ENCODE measurements around the gene PEX16.
A peak's percentile ranks its signal among the peaks of the same experiment; 100 is the strongest.
"Not testable (repeated sequence)": the region's sequence is repeated elsewhere in the genome, so short reads cannot be mapped to it uniquely, and the experiment has no call there.

The PEX16 gene

DNA sequence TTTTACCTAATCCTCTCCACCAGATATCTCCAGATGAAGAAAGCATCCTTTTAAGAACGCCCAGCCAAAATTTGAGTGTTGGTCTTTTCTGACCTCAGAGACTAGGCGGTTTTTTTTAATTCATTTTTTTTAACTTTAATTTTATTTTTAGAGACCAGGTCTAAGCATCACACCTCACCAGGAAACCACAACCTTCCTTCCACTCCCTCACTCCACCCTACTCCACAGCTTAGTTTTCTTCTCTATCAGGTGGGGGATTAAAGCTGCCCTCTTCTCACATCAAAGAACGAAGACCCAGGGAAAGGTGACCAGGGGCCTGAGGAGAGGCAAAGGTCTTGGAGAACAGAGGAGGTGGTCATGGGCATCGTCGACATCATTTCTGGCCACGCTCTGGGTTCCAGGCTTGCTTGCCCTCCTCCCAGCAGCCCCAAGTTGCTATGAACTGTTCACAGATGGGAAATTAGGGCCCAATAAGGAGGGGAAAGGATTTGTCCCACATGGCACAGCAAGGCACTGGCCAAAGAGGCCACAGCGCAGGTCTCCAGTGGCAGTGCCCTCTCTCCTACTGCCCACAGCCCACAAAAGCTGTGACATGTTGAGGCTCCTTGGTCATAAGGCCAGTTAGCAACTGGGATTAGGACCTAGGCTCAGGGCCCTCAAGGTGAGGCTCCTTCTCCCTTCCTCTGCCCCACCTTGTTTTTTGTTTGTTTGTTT, 1.4 kb upstream of the PEX16 start:
- DNase-seq (ENCODE audit: low read depth in 2 of 3, low spot score in 1 of 3) = no peak

DNA sequence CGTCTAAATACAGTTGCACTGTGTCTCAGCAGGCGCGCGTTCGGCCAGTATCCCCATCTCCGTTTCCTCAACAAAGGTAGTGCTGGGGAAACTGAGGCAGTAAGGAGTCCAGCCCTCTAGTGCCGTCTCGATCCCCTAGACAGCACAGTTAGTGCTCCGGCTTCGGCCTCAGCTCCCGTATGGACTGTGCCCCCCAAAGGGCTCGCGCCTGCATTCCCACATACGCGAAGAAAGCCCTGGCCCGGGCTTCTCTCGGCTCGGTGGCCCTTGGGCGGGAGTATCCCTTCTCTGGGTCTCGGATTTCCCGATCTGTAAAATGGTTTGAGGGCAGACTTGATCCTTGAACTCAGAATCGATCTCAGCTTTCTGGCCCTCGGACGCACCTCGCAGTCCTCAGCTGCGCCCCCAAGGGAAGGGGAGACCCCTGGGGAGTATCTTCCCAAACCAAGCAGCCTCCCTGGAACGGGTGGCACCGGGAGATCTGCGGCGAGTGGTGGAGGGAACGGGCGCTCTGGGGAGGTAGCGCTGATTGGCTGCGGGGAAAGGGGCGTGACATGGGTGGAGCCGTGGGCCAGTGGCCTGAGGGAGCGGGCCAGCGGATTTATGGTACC, 759 bp upstream of the PEX16 start:
- DNase-seq (ENCODE audit: low read depth in 2 of 3, low spot score in 1 of 3) = peak; percentile 33 to 70 (median 53)

DNA sequence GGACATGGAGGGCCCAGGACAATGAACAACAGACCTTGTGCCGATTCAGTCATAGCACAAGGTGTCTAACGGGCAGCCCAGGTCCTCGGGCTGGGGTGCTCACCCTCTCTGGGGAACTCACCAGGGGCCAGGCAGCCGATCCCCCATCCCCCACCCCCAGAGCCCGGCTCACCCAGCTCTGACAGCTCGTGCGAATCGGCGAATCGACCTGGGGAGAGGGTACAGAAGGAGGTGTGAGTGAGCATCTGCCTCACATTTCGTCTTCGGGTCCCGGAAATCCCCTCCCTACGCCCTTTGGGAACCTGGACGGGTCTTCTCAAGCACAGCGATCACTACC, 423 bp downstream of the PEX16 start:
- DNase-seq (ENCODE audit: low read depth in 2 of 3, low spot score in 1 of 3) = no peak

DNA sequence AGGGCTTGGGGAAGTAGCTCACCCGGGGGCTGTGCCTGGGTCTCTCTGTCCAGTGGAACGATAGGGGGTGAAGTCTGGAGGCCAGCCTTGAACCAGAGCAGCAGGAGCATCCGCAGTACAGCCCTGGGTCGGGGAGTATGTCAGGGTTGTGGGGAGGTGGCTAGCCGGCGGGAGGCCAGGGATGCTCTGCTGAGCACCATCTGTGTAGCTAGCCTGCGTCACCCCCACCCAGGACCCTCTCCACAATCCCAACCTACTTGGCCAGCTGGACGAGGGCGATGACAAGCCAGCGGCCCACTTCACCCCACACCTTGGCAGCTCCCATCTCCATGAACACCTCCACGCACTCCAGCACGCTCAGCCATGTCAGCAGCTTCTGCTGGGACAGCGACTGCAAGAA, 2.2 kb downstream of the PEX16 start:
- no peak for DNase-seq (ENCODE audit: low read depth in 2 of 3, low spot score in 1 of 3)

DNA sequence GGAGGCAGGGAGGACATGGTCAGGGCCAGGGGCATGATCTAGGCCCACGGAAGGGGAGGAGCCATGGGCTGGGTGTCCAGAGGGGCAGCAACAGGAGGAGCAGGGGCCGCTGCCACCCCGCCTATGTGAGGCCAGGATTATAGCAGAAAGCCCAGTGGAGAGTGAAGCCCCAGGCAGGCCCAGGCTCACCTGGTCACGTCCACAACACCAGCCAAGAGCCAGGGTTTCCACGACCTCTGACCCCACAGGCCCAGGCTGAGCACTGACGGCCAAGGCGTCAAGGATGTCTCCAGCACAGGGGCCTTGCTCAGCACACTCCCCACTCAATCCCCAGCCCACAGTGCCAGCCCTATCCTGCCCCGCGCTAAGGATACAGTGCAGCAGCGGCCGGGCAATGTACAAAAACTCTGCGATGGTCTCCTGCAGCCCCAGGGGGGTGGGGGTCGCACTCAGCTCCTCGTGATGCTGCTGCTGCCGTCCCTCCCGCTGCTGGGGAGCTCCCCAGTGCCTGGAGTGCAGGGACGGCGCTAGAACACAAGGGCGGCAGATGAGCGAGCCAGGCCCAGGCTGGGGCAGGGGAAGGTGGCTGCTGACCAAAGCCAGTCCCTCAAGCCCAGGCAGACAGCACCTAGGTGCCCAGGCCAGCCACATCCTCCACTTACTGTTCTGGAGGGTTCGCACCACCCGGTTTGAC, 3.6 kb downstream of the PEX16 start:
- no peak for DNase-seq (ENCODE audit: low read depth in 2 of 3, low spot score in 1 of 3)

DNA sequence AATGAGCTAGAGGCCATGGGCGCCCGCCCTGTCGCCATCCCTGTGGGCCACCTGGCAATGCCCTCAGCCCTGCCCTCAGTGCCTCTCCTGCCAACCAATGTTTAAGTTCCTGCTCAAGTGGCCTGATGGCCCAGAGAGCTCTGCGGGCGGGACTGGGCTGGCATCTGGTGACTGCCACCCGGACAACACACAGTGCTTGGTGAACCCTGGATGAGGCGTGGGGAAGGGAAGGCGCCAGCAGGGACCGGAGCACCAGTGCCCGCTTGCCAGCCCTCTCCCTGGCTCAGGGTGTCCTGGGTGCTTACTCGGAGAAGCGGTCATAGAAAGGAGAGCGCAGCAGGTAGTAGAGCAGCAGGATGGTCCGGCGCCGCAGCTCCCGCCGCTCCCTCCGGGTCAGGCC, 4.2 kb downstream of the PEX16 start:
- no peak for DNase-seq (ENCODE audit: low read depth in 2 of 3, low spot score in 1 of 3)

DNA sequence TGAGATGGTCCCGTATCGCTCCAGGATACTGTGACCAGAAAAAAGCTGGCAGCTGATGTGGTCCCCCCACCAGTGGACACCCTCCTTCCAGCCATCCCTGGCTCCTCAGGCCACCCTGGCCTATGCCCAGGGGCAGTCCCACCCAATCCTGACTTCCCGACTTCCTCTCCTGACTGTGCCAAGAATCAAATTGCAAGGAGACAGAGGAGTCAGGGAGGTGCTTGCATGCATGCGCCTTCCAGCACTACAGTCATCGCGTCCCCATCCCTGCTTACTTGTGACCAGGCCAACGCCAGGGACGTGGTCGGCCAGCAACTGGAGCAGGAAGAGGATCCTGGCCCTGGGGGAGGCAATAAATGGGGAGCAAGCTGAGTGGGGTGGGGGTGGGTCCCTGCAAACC, 7.1 kb downstream of the PEX16 start:
- DNase-seq (ENCODE audit: low read depth in 2 of 3, low spot score in 1 of 3) = no peak

DNA sequence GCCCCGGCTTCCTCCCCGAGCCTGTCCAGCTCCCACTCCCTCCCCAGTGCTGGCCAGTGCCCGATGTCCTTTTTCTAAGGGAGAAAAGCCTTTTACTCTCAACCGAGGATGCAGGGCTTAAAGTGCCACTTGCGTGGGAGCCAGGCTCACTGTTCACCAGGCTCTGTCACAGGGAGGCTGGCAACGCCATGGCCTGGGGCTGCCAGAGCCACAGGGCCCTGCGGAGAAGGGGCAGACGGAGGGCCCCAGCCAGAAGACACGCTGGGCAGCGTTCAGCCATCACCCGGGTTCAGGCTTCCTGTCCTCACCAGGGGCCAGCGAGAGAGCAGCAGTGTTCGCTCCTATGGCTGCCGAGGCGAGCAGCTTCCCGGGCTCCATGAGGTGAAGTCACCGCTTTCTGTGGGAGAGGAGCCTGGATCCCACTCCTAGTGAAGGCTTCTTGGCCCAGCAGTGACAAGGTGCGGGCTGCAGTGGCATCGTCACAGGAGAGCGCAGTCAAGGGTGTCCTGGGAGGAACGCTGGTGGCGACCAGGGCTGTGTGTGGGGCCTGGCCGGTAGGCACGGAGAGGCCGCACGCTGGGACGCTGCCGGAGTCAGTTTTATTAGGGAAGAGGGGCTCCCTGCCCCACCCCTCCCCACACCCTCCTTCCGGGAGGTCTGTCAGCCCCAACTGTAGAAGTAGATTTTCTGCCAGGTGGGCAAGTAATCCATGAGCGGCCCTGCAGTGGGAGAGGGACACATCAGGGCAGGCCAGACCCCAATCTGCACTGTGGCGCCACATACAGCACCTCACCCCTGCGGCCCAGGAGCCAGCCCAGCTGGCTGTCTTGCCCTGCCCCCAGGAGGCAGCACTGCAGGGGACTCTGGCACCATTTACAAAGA, 7.8 kb downstream of the PEX16 start:
- DNase-seq (ENCODE audit: low read depth in 2 of 3, low spot score in 1 of 3) = no peak

DNA sequence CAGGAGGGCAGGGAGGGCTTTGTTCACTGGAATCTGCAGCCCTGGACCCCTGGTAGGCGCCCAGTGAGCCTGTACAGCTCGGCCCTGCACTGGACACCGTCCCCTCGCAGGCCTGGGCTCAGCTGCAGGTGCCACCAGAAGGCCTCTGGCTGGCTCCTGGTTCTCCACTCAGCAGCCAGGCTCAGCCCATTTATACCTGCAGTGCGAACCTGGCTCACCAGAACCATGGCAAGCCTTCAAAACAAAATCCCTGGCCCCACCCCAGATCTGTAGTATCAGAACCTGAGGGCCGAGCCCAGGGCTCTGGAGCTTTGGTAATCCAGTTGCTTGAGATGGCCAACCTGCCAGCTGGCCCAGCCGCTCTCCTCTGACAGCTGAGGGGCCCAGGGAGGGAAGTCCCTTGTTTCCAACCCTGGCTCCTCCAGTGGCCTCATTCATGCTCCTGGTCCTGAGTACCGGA, 9.7 kb downstream of the PEX16 start:
- no peak for DNase-seq (ENCODE audit: low read depth in 2 of 3, low spot score in 1 of 3)

DNA sequence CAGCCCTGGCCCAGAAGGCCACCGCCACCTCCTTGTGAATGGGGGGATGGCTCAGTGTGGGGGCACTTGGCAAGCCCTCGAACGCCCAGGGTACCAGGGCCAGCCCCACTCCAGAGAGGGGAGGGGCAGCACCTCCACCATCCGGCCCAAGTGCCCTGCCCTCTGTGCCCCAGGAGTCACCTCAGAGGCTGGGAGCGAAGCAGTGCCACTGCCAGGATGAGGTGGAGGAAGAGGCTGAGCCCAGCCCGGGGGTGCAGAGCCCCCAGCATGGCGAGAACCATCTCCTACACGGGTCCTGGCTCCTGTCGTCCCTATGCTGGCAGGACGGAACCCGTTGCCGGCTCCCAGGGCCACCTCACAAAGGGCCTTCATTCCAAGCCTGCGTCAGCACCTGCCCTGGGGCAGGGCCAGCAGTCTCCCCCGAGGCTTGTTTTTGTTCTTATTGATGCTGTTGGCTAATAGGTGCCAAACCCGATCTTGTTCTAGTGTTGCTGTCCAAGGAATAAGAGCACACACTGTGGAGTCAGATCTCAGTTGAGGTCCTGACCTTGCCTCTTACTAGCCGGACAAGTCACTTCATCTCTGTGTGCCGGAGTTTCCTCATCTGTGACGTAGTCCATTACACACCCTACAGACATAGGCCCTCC, 10.6 kb downstream of the PEX16 start, which contains the start of gene FREY1:
Gene FREY1, minus strand, starts transcription at position 307 of the 647 bp plus-strand sequence. Its CDS starts 26 bp downstream, at position 281.
- DNase-seq (ENCODE audit: low read depth in 2 of 3, low spot score in 1 of 3) = no peak

DNA sequence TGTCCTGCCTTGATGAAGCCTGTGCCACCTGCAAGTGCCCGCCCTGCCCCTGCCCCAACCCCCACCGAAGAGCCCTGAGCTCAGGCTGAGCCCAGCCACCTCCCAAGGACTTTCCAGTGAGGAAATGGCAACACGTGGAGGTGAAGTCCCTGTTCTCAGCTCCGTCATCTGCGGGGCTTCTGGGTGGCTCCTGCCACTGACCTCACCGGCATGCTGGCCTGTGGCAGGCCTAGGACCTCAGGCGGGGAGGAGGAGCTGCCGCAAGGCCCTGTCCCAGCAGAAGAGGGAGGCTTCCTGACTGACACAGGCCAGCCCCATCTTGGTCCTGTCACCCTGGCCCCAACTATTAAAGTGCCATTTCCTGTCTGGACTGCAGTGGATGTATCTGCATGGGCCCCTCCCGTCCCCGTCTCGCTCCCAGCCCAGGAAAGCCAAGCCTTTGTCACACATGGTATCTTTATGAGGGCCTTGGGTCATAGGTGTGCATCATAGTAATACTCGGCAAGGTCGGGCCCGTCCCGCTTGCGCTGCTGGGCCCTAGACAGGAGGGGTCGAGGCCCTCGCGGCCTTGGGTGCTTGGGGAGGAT, 11.5 kb downstream of the PEX16 start:
- no peak for DNase-seq (ENCODE audit: low read depth in 2 of 3, low spot score in 1 of 3)

DNA sequence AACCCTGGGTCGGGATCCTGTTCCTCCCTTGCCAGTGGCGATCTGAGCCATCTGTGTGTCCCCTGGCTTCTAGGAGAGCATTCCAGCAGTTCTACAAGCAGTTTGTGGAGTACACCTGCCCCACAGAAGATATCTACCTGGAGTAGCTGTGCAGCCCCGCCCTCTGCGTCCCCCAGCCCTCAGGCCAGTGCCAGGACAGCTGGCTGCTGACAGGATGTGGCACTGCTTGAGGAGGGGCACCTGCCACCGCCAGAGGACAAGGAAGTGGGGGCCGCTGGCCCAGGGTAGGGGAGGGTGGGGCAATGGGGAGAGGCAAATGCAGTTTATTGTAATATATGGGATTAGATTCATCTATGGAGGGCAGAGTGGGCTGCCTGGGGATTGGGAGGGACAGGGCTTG, 12.1 kb downstream of the PEX16 start:
- DNase-seq (ENCODE audit: low read depth in 2 of 3, low spot score in 1 of 3) = not testable (repeated sequence)

DNA sequence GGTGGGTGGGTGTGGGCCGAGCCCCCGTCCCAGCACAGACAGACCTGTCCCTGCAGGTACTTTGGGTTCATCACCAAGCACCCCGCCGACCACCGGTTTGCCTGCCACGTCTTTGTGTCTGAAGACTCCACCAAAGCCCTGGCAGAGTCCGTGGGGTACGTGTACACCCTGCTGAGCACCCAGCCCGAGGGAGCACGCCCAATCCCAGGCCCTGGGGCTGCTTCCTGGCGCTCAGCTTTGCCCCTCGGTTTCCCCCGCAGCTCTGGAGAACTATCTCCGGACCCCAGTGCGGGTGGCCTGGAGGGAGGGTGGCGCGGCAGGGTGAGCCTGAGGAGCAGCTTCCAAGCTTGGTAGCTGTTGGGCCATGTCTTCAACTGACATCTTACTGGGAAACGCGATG, 12.6 kb downstream of the PEX16 start:
- no peak for DNase-seq (ENCODE audit: low read depth in 2 of 3, low spot score in 1 of 3)

DNA sequence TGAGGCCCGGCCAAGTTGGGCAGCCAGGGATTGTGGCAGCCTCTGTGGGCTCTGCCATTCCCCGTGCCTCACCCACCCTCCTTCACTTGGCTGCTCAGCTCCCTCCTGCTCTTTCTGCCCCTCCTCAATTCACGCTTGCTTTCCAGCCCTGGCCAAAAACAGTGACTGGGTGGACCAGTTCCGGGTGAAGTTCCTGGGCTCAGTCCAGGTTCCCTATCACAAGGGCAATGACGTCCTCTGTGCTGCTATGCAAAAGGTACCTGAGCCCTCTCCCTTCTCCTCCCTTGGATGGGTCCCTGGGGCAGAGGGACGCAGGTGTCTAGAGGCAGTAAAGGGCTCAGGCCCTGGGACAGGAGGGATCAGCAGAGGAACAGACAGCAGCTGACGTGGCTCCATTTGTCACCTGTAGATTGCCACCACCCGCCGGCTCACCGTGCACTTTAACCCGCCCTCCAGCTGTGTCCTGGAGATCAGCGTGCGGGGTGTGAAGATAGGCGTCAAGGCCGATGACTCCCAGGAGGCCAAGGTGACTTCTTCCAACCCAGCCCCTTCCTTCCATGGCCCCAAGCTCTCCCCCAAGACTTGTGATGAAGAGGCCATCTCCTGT, 13.3 kb downstream of the PEX16 start:
- DNase-seq (ENCODE audit: low read depth in 2 of 3, low spot score in 1 of 3) = no peak

DNA sequence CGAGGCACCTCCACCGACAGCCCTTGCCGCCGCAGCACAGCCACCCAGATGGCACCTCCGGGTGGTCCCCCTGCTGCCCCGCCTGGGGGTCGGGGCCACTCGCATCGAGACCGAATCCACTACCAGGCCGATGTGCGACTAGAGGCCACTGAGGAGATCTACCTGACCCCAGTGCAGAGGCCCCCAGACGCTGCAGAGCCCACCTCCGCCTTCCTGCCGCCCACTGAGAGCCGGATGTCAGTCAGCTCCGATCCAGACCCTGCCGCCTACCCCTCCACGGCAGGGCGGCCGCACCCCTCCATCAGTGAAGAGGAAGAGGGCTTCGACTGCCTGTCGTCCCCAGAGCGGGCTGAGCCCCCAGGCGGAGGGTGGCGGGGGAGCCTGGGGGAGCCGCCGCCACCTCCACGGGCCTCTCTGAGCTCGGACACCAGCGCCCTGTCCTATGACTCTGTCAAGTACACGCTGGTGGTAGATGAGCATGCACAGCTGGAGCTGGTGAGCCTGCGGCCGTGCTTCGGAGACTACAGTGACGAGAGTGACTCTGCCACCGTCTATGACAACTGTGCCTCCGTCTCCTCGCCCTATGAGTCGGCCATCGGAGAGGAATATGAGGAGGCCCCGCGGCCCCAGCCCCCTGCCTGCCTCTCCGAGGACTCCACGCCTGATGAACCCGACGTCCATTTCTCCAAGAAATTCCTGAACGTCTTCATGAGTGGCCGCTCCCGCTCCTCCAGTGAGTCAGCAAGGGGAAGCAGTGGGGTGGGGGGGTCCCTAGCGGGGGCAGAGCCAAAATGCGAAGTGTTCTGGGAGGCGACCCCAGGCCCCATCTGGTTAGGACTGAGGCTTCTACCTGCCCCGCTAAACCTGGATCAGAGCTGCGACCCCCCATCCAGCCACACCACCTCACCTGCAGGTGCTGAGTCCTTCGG, 15.0 kb downstream of the PEX16 start:
- DNase-seq (ENCODE audit: low read depth in 2 of 3, low spot score in 1 of 3) = no peak

DNA sequence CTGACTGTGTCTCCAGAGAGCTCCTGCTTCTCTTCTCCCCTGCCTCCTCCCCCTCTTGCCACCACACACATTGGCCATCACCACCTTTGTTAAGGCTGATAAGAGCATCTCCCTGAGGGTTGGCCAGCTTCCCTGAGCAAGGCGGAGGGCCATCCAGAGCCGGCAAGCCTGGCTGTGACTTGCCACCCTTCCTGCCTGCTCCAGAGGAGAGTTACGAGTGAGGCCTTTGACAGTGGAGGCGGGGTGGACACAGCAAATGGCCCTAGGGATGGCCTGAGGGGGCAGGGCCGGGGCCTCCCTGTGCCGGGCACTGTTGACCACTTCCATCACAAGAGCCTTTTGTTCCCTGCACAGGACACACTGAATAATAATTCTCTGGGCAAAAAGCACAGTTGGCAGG, 16.1 kb downstream of the PEX16 start:
- DNase-seq (ENCODE audit: low read depth in 2 of 3, low spot score in 1 of 3) = no peak

DNA sequence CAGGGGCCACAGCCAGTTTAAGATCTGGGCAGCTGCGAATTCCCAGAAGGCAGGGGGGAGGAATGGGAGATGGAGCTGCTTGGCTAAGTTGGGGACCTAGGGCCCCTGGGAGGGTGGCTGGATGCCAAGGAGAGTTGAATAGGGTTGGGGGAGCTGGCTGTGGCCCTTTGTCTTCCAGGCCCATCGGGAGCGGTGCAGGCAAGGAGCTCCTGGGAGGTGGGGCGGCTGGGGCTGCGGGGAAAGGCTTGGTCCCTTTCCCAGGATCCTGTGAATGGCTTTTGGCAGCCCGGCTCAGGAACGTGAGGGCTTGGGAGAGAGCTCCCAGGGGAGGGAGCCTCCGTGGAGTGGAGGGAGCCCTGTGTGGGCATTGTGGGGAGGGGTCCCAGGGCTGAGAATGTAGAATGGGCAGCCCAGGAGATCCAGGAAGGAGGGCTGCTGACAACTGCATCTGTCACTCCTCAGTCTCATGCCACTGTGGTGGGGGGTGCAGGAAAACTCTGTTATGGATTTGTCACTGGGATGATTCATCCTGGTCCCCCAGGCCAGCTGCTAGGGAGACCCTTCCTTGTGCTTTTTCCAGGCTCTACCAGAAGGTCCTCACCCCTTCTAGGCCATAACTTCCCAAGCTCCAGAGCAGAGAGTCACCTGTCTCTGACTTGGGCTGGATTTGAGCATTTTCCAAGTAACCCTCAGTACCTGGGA, 16.6 kb downstream of the PEX16 start:
- DNase-seq (ENCODE audit: low read depth in 2 of 3, low spot score in 1 of 3) = no peak

DNA sequence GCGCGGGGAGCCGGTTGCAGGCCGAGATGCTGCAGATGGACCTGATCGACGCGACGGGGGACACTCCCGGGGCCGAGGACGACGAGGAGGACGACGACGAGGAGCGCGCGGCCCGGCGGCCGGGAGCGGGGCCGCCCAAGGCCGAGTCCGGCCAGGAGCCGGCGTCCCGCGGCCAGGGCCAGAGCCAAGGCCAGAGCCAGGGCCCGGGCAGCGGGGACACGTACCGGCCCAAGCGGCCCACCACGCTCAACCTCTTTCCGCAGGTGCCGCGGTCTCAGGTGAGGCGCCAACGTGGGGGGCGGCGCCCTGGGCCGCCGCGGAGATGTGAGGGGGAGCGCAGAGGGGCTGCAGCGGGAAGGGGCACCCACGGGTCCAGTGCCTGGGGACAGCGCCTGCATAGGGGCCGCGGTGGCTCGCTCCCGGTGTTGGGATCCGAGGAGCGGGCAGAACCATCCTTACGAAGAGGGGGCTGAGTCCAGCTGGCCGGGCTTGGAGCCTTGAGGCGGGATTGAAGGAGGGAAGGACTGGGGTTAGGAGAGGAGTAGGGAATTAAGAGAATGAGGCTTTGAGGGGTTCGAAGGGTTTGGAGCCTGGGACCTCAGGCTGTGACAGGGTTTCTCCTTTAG, 17.4 kb downstream of the PEX16 start:
- not testable (repeated sequence) for DNase-seq (ENCODE audit: low read depth in 2 of 3, low spot score in 1 of 3)
